ENCODE results near the gene C1orf210. TPM values are rescaled to one million over a fixed set of nuclear protein-coding genes. Genes with fewer than 3 reads are reported as not detected.

C1orf210 gene
- total RNA-seq, 2 donors from 2014 or later: 6.6 to 11.7 TPM

DNA sequence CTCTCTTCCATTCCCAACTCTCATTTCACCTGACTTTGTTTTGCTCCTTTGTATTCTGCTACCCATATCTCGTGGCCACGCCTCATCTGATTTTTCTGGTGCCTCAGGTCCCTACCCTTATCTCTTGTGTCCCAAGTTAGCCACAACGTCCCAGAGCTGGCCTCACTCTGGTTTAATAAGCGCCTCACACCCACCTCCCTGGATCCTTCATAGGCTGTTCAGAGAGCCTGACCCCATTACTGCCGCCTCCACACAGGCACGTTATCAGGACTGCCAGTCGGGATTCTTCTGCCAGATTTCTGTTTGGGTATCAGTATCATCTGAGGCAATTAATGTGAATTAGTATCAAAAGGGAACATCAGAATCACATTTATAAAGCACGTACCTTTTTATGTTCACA, 50.3 kb downstream of the C1orf210 start:
- ATAC-seq: no peak
- H3K27ac ChIP-seq: no peak overlapping the region
- intact Hi-C loops (cut with DNase I): loop anchor here (10.0 kb wide), 1 partner anchor 130 kb away; the partner anchor contains the start of gene ELOVL1
- H3K27me3 ChIP-seq: no peaks in the 10 kb centered on the region
- H3K9me3 ChIP-seq: no peaks in the 10 kb centered on the region
- no peak for DNase-seq
- TF ChIP-seq, protein P1, sequence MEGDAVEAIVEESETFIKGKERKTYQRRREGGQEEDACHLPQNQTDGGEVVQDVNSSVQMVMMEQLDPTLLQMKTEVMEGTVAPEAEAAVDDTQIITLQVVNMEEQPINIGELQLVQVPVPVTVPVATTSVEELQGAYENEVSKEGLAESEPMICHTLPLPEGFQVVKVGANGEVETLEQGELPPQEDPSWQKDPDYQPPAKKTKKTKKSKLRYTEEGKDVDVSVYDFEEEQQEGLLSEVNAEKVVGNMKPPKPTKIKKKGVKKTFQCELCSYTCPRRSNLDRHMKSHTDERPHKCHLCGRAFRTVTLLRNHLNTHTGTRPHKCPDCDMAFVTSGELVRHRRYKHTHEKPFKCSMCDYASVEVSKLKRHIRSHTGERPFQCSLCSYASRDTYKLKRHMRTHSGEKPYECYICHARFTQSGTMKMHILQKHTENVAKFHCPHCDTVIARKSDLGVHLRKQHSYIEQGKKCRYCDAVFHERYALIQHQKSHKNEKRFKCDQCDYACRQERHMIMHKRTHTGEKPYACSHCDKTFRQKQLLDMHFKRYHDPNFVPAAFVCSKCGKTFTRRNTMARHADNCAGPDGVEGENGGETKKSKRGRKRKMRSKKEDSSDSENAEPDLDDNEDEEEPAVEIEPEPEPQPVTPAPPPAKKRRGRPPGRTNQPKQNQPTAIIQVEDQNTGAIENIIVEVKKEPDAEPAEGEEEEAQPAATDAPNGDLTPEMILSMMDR (IDR thresholded peaks at IDR 0.05): no peak
- no peak for TF ChIP-seq POLR2A (IDR thresholded peaks at IDR 0.05)
- H3K4me1 ChIP-seq: peaks cover 5% of the 10 kb centered on the region
- H3K4me3 ChIP-seq: no peak overlapping the region
- WGBS, 2 donors: 72 to 74% methylated on average over 8 of the region's 8 CpGs
- H3K36me3 ChIP-seq (replicated peaks in 1 of 2; ENCODE audit: insufficient read depth in 1 of 2, low read depth in 2 of 2): no peaks in the 10 kb centered on the region

DNA sequence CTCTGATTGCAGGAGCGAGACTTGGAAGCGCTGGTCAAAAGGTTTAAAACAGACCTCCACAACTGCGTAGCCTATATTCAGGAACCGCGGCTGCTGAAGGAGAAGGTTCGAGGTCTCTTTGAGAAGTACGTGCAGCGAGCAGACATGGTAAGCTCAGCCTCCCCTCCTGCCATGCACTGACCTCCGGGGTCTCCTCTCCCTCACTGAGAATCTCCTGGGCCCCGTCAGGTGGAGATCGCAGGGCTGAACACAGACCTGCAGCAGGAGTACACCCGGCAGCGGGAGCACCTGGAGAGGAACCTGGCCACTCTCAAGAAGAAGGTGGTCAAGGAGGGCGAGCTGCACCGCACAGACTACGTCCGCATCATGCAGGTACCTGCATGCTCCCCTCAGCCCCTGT, 51.1 kb downstream of the C1orf210 start:
- H3K36me3 ChIP-seq (replicated peaks in 1 of 2; ENCODE audit: insufficient read depth in 1 of 2, low read depth in 2 of 2): no peaks in the 10 kb centered on the region
- 89 to 95% methylated on average over 14 to 17 of the region's 17 CpGs for WGBS, 2 donors
- DNase-seq (no peak), ATAC-seq (no peak)
- peaks cover 5% of the 10 kb centered on the region for H3K4me1 ChIP-seq
- H3K27ac ChIP-seq: no peak overlapping the region
- intact Hi-C loops (cut with DNase I): loop anchor here (10.0 kb wide), 1 partner anchor 131 kb away; the partner anchor contains the start of gene ELOVL1
- no peaks in the 10 kb centered on the region for H3K27me3 ChIP-seq
- TF ChIP-seq POLR2A (IDR thresholded peaks at IDR 0.05): no peak
- TF ChIP-seq, protein P1 (IDR thresholded peaks at IDR 0.05): no peak
- no peak overlapping the region for H3K4me3 ChIP-seq
- H3K9me3 ChIP-seq: no peaks in the 10 kb centered on the region

DNA sequence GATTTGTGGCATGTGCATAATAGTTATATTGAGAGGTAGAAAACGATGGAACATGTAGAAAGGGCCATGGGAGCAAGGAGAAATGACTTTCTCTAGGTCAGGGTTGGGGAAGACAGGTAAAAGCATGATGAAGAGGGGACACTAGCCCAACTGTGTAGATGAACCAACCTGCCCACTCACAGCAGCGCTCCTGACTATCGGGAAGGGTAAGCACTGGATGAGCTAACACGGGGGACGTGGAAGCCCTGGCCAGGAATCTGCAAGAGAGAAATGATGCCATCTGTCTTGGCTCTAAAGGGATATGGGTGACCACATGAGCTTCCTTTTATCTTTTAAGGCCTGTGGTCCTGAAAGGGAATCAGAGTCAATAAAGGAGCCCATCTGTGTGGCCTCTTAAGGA, 51.8 kb downstream of the C1orf210 start:
- no peaks in the 10 kb centered on the region for H3K9me3 ChIP-seq

GRCh38 chr1:43232482-43232881, 52.9 kb downstream of the C1orf210 start:
- Histone ChIP-seq H3K27me3 (no peaks in the 10 kb centered on the region), H3K36me3 (replicated peaks in 1 of 2; ENCODE audit: insufficient read depth in 1 of 2, low read depth in 2 of 2) (no peaks in the 10 kb centered on the region), H3K4me3 (no peak overlapping the region), H3K4me1 (peaks cover under 1% of the 10 kb centered on the region), H3K9me3 (no peaks in the 10 kb centered on the region), H3K27ac (no peak overlapping the region)
- 79 to 82% methylated on average over 4 of the region's 4 CpGs for WGBS, 2 donors
- intact Hi-C loops (cut with DNase I): loop anchor here (10.0 kb wide), 1 partner anchor 132 kb away; the partner anchor contains the start of gene ELOVL1
- ATAC-seq: no peak
- TF ChIP-seq, protein P1 (IDR thresholded peaks at IDR 0.05): no peak
- no peak for TF ChIP-seq POLR2A (IDR thresholded peaks at IDR 0.05)
- DNase-seq: no peak

More for the DNA sequence above, 51.8 kb downstream of the C1orf210 start:
- no peaks in the 10 kb centered on the region for H3K27me3 ChIP-seq
- intact Hi-C loops (cut with DNase I): loop anchor here (10.0 kb wide), 1 partner anchor 131 kb away; the partner anchor contains the start of gene ELOVL1
- no peaks in the 10 kb centered on the region for H3K36me3 ChIP-seq (replicated peaks in 1 of 2; ENCODE audit: insufficient read depth in 1 of 2, low read depth in 2 of 2)
- H3K27ac ChIP-seq: no peak overlapping the region
- no peak overlapping the region for H3K4me3 ChIP-seq
- peaks cover 5% of the 10 kb centered on the region for H3K4me1 ChIP-seq
- no peak for ATAC-seq
- no peak for DNase-seq
- TF ChIP-seq, protein P1 (IDR thresholded peaks at IDR 0.05): no peak
- TF ChIP-seq POLR2A (IDR thresholded peaks at IDR 0.05): no peak
- WGBS, 2 donors: 88 to 95% methylated on average over 5 of the region's 5 CpGs

DNA sequence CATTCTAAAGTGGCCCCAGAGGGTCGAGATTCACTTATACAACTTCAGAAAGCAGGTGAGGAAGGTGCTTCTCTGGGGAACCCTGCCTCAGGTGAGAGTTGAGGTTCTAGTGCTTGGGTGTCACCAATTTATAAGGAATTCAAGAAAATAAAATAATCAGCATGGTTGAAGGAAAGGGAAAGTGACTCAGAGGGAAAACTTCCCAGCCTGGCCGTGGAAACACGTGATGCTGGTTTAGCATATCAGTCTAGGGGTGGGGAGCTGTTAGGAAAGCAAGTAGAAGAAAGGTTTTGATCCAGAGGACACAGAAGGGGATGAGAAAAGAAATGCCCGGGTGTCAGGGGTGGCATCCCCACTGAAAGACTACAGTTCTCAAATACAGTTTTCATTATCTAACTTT, 53.3 kb downstream of the C1orf210 start:
- TF ChIP-seq, protein P1 (IDR thresholded peaks at IDR 0.05): no peak
- TF ChIP-seq POLR2A (IDR thresholded peaks at IDR 0.05): no peak
- WGBS, 2 donors: 48 to 55% methylated on average over 4 of the region's 4 CpGs
- H3K27ac ChIP-seq: no peak overlapping the region
- no peak overlapping the region for H3K4me3 ChIP-seq
- peaks cover 4% of the 10 kb centered on the region for H3K4me1 ChIP-seq
- no peak for DNase-seq
- H3K9me3 ChIP-seq: no peaks in the 10 kb centered on the region
- H3K27me3 ChIP-seq: no peaks in the 10 kb centered on the region
- H3K36me3 ChIP-seq (replicated peaks in 1 of 2; ENCODE audit: insufficient read depth in 1 of 2, low read depth in 2 of 2): no peaks in the 10 kb centered on the region
- intact Hi-C loops (cut with DNase I): loop anchor here (10.0 kb wide), 1 partner anchor 133 kb away; the partner anchor contains the start of gene ELOVL1
- ATAC-seq: no peak
